HepG2 (cell line): ENCODE results near the gene SMOC1. TPM values are rescaled to one million over a fixed set of nuclear protein-coding genes. Genes with fewer than 3 reads are reported as not detected.

Experiments
- HOXA3 ChIP-seq: sonication (generic); formaldehyde crosslinking; IDR thresholded peaks from 2 replicates; pipeline ENCODE4 v1.5.0; 2020; ENCODE audit warnings: missing genetic modification reagents
- KDM5A ChIP-seq: fragments of 200-600 bp; sonication (generic); IDR thresholded peaks from 2 replicates; pipeline ENCODE4 v1.7.0; 2018; ENCODE audit warnings: antibody characterized with exemption, mild to moderate bottlenecking, low read length, borderline replicate concordance
- KLF9 ChIP-seq: IDR thresholded peaks from 2 replicates; pipeline ENCODE4 v1.6.1; 2016; ENCODE audit warnings: low read depth
- KMT2A ChIP-seq: sonication (generic); formaldehyde crosslinking; IDR thresholded peaks from 2 replicates; pipeline ENCODE4 v1.4.0; 2020; ENCODE audit warnings: missing genetic modification reagents
- KMT2B ChIP-seq: IDR thresholded peaks from 2 replicates; pipeline ENCODE4 v1.6.1; 2016; ENCODE audit warnings: missing genetic modification reagents, missing compliant biosample characterization
- MTF2 ChIP-seq: sonication (generic); formaldehyde crosslinking; IDR thresholded peaks from 2 replicates; pipeline ENCODE4 v1.5.0; 2020; ENCODE audit warnings: missing genetic modification reagents, borderline replicate concordance
- PITX1 ChIP-seq: sonication (generic); formaldehyde crosslinking; IDR thresholded peaks from 2 replicates; pipeline ENCODE4 v1.5.1; 2020; ENCODE audit warnings: mild to moderate bottlenecking, missing genetic modification reagents
- ZBTB1 ChIP-seq: sonication (generic); formaldehyde crosslinking; IDR thresholded peaks from 2 replicates; pipeline ENCODE4 v1.4.0; 2020; ENCODE audit warnings: missing genetic modification reagents, borderline replicate concordance
- ZFX ChIP-seq: sonication (generic); formaldehyde crosslinking; IDR thresholded peaks from 2 replicates; pipeline ENCODE4 v1.4.0; 2020; ENCODE audit warnings: mild to moderate bottlenecking, low read depth, missing genetic modification reagents, moderate library complexity
- ZNF790 ChIP-seq: sonication (generic); formaldehyde crosslinking; IDR thresholded peaks from 2 replicates; pipeline ENCODE4 v1.8.0; 2022; ENCODE audit warnings: missing genetic modification reagents, mild to moderate bottlenecking, borderline replicate concordance
- polyA plus RNA-seq, 8 experiments: library from polyadenylated mRNA; depleted of rRNA in 3 of 8; stranded (reverse) in 7 of 8; unstranded in 1 of 8; fragments of >200 nt; fragmentation: Illumina TruSeq in 4 of 8; extraction: Trizol in 4 of 8; gene quantifications; 2 replicates each; pipeline versions ENCODE4 v1.2.1 to v1.2.3, GENCODE V29; 2011 to 2016; ENCODE audit warnings: low read depth in 4 of 8, missing spikeins in 1 of 8, mixed read lengths in 1 of 8; ENCODE audit not compliant: insufficient read depth in 1 of 8
- total RNA-seq, 5 experiments: library from RNA; depleted of rRNA; stranded (reverse); fragments of >200 nt; fragmentation: Illumina TruSeq; extraction: Trizol; gene quantifications; 2 replicates each; pipeline ENCODE4 v1.2.3, GENCODE V29; 2016; ENCODE audit warnings: low read depth in 1 of 5
- TF ChIP-seq, protein P1 (sequence below): sonication (generic); formaldehyde crosslinking; IDR thresholded peaks from 2 replicates; pipeline ENCODE4 v1.4.0; 2020; ENCODE audit warnings: low read depth, missing genetic modification reagents
- TF ChIP-seq, protein P2 (sequence below): sonication (generic); formaldehyde crosslinking; IDR thresholded peaks from 2 replicates; pipeline ENCODE4 v1.4.0; 2020; ENCODE audit warnings: missing genetic modification reagents
- TF ChIP-seq, protein P3 (sequence below), 2 experiments: IDR thresholded peaks; 2 replicates each; pipeline ENCODE4 v1.6.1; 2011 to 2012; ENCODE audit warnings: low read length in 2 of 2, borderline replicate concordance in 1 of 2, low read depth in 1 of 2, mild to moderate bottlenecking in 1 of 2, moderate library complexity in 1 of 2
- TF ChIP-seq, protein P4 (sequence below): sonication (generic); formaldehyde crosslinking; IDR thresholded peaks from 2 replicates; pipeline ENCODE4 v1.9.0; 2021; ENCODE audit warnings: missing genetic modification reagents, mild to moderate bottlenecking, borderline replicate concordance
- TF ChIP-seq, protein P5 (sequence below): sonication (generic); formaldehyde crosslinking; conservative IDR thresholded peaks from 2 replicates; pipeline ENCODE4 v1.4.0; 2020; ENCODE audit warnings: mild to moderate bottlenecking, missing genetic modification reagents, moderate library complexity

SMOC1 gene
- total and polyA plus RNA-seq, 2 of the 13 experiments (the other 11 are each of a cell fraction or from before 2014, with no cell fraction given) = 17.8 to 35.6 TPM

DNA sequence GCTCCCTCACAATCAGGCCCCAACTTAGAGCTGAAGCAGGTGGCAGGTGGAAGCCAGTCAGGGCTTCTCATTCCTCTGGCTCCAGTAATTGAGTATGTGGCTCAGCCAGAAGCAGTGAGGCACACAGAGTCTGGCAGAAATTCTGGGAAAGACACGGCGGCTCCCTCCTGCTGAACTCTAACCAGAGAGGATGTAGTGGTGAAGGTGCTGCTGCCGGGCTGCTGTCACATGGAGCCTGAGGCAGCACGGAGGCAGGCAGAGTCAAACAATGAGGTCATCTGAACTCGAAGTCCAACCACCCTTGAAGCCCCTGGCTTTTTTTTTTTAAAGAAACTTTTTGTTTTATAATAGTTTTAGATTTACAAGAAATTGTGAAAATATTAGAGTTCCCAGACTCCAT is 33.4 kb upstream of the SMOC1 start (continued):
- TF ChIP-seq MTF2 (CRISPR knock-in tag) = no peak
- peak; percentile 78 for TF ChIP-seq HOXA3
- TF ChIP-seq ZBTB1 = no peak
- TF ChIP-seq, protein P1, sequence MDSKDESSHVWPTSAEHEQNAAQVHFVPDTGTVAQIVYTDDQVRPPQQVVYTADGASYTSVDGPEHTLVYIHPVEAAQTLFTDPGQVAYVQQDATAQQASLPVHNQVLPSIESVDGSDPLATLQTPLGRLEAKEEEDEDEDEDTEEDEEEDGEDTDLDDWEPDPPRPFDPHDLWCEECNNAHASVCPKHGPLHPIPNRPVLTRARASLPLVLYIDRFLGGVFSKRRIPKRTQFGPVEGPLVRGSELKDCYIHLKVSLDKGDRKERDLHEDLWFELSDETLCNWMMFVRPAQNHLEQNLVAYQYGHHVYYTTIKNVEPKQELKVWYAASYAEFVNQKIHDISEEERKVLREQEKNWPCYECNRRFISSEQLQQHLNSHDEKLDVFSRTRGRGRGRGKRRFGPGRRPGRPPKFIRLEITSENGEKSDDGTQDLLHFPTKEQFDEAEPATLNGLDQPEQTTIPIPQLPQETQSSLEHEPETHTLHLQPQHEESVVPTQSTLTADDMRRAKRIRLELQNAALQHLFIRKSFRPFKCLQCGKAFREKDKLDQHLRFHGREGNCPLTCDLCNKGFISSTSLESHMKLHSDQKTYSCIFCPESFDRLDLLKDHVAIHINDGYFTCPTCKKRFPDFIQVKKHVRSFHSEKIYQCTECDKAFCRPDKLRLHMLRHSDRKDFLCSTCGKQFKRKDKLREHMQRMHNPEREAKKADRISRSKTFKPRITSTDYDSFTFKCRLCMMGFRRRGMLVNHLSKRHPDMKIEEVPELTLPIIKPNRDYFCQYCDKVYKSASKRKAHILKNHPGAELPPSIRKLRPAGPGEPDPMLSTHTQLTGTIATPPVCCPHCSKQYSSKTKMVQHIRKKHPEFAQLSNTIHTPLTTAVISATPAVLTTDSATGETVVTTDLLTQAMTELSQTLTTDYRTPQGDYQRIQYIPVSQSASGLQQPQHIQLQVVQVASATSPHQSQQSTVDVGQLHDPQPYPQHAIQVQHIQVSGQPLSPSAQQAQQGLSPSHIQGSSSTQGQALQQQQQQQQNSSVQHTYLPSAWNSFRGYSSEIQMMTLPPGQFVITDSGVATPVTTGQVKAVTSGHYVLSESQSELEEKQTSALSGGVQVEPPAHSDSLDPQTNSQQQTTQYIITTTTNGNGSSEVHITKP (CRISPR knock-in tag) = no peak
- peak; percentile 52; the same call in 1 of the 2 replicates for TF ChIP-seq KMT2B (CRISPR knock-in tag)
- no peak for TF ChIP-seq ZNF790 (CRISPR knock-in tag)
- TF ChIP-seq, protein P2, sequence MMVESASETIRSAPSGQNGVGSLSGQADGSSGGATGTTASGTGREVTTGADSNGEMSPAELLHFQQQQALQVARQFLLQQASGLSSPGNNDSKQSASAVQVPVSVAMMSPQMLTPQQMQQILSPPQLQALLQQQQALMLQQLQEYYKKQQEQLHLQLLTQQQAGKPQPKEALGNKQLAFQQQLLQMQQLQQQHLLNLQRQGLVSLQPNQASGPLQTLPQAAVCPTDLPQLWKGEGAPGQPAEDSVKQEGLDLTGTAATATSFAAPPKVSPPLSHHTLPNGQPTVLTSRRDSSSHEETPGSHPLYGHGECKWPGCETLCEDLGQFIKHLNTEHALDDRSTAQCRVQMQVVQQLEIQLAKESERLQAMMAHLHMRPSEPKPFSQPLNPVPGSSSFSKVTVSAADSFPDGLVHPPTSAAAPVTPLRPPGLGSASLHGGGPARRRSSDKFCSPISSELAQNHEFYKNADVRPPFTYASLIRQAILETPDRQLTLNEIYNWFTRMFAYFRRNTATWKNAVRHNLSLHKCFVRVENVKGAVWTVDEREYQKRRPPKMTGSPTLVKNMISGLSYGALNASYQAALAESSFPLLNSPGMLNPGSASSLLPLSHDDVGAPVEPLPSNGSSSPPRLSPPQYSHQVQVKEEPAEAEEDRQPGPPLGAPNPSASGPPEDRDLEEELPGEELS = peak; percentile 41; the same call in 1 of the 2 replicates
- TF ChIP-seq, protein P3, sequence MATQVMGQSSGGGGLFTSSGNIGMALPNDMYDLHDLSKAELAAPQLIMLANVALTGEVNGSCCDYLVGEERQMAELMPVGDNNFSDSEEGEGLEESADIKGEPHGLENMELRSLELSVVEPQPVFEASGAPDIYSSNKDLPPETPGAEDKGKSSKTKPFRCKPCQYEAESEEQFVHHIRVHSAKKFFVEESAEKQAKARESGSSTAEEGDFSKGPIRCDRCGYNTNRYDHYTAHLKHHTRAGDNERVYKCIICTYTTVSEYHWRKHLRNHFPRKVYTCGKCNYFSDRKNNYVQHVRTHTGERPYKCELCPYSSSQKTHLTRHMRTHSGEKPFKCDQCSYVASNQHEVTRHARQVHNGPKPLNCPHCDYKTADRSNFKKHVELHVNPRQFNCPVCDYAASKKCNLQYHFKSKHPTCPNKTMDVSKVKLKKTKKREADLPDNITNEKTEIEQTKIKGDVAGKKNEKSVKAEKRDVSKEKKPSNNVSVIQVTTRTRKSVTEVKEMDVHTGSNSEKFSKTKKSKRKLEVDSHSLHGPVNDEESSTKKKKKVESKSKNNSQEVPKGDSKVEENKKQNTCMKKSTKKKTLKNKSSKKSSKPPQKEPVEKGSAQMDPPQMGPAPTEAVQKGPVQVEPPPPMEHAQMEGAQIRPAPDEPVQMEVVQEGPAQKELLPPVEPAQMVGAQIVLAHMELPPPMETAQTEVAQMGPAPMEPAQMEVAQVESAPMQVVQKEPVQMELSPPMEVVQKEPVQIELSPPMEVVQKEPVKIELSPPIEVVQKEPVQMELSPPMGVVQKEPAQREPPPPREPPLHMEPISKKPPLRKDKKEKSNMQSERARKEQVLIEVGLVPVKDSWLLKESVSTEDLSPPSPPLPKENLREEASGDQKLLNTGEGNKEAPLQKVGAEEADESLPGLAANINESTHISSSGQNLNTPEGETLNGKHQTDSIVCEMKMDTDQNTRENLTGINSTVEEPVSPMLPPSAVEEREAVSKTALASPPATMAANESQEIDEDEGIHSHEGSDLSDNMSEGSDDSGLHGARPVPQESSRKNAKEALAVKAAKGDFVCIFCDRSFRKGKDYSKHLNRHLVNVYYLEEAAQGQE (IDR thresholded peaks at IDR 0.05; ENCODE audit: borderline replicate concordance in 1 of 2, low read depth in 1 of 2, low read length in 2 of 2) = no peak
- no peak for TF ChIP-seq KDM5A
- 0 out of 2 replicates have a peak, but pooled peaks have one; percentile 19 for TF ChIP-seq ZFX (CRISPR knock-in tag)
- TF ChIP-seq, protein P4, sequence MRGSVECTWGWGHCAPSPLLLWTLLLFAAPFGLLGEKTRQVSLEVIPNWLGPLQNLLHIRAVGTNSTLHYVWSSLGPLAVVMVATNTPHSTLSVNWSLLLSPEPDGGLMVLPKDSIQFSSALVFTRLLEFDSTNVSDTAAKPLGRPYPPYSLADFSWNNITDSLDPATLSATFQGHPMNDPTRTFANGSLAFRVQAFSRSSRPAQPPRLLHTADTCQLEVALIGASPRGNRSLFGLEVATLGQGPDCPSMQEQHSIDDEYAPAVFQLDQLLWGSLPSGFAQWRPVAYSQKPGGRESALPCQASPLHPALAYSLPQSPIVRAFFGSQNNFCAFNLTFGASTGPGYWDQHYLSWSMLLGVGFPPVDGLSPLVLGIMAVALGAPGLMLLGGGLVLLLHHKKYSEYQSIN (CRISPR knock-in tag) = no peak
- TF ChIP-seq, protein P5, sequence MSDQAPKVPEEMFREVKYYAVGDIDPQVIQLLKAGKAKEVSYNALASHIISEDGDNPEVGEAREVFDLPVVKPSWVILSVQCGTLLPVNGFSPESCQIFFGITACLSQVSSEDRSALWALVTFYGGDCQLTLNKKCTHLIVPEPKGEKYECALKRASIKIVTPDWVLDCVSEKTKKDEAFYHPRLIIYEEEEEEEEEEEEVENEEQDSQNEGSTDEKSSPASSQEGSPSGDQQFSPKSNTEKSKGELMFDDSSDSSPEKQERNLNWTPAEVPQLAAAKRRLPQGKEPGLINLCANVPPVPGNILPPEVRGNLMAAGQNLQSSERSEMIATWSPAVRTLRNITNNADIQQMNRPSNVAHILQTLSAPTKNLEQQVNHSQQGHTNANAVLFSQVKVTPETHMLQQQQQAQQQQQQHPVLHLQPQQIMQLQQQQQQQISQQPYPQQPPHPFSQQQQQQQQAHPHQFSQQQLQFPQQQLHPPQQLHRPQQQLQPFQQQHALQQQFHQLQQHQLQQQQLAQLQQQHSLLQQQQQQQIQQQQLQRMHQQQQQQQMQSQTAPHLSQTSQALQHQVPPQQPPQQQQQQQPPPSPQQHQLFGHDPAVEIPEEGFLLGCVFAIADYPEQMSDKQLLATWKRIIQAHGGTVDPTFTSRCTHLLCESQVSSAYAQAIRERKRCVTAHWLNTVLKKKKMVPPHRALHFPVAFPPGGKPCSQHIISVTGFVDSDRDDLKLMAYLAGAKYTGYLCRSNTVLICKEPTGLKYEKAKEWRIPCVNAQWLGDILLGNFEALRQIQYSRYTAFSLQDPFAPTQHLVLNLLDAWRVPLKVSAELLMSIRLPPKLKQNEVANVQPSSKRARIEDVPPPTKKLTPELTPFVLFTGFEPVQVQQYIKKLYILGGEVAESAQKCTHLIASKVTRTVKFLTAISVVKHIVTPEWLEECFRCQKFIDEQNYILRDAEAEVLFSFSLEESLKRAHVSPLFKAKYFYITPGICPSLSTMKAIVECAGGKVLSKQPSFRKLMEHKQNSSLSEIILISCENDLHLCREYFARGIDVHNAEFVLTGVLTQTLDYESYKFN (CRISPR knock-in tag) = peak; percentile 66
- TF ChIP-seq KMT2A (CRISPR knock-in tag) = 0 out of 2 replicates have a peak, but pooled peaks have one; percentile 46
- TF ChIP-seq PITX1 = no peak
- no peak for TF ChIP-seq KLF9 (CRISPR knock-in tag)
